Smooth muscle cell of the pulmonary artery (primary cell): ENCODE measurements around the gene SMARCD3. TPM values are rescaled to one million over a fixed set of nuclear protein-coding genes. Genes with fewer than 3 reads are reported as not detected.

Source experiments
- total RNA-seq: library from RNA; depleted of rRNA; stranded (reverse); fragments of >200 nt; gene quantifications from 2 replicates; pipeline ENCODE4 v1.2.3, GENCODE V29; 2014

The SMARCD3 gene
- 37.1 and 38.7 TPM in 2 replicates for total RNA-seq

GRCh38 chr7:151248346-151249033, at the start of gene SMARCD3:
Gene SMARCD3, minus strand, starts transcription at chr7:151248694. Its CDS starts 132 bp downstream, at chr7:151248562.

GRCh38 chr7:151232091-151232916, 16.2 kb downstream of the SMARCD3 start, which contains the start of gene CHPF2:
Gene CHPF2, plus strand, starts transcription at chr7:151232483. Its CDS starts 1,529 bp downstream, at chr7:151234012.

DNA sequence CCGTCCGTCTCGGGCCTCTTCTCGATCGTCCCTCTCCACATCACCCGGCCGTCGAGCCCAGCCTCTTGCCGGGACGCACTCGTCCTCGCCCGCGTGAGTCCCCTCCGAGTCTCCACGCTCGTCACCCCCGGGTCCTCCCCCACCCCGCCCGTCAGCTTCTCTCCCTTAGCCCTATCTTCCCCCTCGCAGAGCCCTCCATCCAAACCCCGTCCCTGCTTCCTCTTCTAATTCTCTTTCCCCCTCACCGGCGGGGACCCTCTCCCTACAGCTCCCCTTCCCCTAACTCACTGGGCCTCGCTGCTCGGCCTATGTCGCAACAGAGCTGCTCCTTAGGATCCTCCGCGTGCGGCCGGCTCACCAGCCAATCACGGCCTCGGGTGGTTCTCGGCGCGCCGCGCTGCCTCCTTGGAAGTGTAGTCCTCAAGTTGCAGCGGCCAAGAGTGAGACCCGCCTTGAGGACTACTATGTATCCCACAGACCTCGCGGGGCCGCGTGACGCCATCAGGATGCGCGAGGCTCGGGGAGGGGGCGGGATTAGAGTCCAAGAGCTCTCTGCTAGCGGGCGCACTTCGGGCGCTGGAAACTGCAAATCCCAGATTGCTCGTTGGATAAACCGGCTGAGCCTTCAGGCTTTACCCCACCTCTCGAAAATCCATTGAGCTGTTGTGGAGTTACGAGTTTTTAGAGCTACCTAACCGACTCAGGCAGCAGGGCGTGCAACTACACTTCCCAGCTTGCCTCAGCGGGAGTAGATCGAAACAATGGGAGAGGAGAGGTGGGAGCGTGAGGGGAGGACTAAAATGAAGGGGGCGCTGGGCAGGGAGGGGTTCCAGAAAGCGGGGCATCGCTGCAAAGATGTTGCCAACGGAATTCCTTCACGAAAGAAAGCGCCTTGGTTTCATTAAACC, 21.4 kb downstream of the SMARCD3 start, which contains the start of gene ABCF2:
TSS of gene ABCF2 (minus strand) at position 331 of the 908 bp plus-strand sequence. CDS start 747 bp downstream, outside the sequence.

DNA sequence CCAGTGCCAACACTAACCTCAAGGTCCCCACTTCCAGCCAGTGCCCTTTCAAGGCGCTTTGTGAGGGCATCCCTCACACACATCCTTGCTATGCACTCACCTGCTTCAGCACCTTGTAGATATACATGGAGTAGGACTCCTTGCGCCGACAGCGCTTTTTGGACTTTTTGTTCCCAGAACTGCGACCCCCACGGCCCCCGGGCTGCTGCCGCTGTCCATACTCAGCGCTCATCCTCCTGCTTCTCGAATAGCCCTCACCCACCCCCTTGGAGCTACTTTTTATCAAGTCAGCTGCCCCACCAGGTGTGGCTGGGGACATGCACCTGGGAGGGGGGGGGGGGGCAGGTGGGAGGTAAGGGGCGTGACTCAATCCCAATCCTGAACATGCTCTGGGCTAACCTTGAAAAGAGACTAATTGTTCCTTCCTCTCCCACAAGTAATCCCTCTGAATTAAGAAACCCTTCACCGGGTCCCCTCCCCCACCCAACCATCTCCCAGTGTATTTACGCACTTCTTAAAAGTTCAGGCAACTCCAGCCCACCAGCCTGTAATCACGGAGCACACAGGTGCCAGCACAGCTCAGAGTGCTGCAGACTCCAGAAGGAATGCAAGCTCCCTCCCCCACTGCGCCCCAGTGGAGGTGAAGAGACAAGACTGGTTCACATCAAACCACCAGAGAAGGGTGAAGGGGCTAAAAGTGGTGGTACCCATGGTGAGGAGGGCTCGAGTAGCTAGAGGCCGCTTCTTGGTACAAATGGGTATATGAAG, 38.2 kb downstream of the SMARCD3 start, which contains the start of gene H2BK1:
TSS of gene H2BK1 (minus strand) at position 402 of the 768 bp plus-strand sequence. CDS start at position 232, 170 bp downstream.

Other genes starting within 250 kb of the SMARCD3 start
- gene ATG9B, start 224.2 kb downstream of the SMARCD3 start, total RNA-seq = 0.98 and 1.2 TPM in 2 replicates
- gene ABCB8, start 220.2 kb downstream of the SMARCD3 start, total RNA-seq = 34.2 and 37.6 TPM in 2 replicates
- gene ASIC3, start 200.2 kb downstream of the SMARCD3 start, total RNA-seq = 0.26 TPM in 2 replicates
- 17.9 and 18.8 TPM in 2 replicates for gene CDK5, start 190.8 kb downstream of the SMARCD3 start, total RNA-seq
- 88.2 and 137 TPM in 2 replicates for gene SLC4A2, start 189.1 kb downstream of the SMARCD3 start, total RNA-seq
- 75.0 and 92.8 TPM in 2 replicates for gene FASTK, start 167.9 kb downstream of the SMARCD3 start, total RNA-seq
- 25.5 and 26.2 TPM in 2 replicates for gene TMUB1, start 165.2 kb downstream of the SMARCD3 start, total RNA-seq
- 31.9 and 61.6 TPM in 2 replicates for gene AGAP3, start 162.2 kb downstream of the SMARCD3 start, total RNA-seq
- gene GBX1, start 81.0 kb downstream of the SMARCD3 start, total RNA-seq = not detected in 2 replicates
- gene ASB10, start 61.4 kb downstream of the SMARCD3 start, total RNA-seq = not detected in 2 replicates
- gene H2BK1, start 38.2 kb downstream of the SMARCD3 start, total RNA-seq = not detected in 2 replicates
- gene ABCF2, start 21.5 kb downstream of the SMARCD3 start, total RNA-seq = 40.4 and 54.2 TPM in 2 replicates
- 123 and 204 TPM in 2 replicates for gene CHPF2, start 16.2 kb downstream of the SMARCD3 start, total RNA-seq
- gene NUB1, start 93.1 kb upstream of the SMARCD3 start, total RNA-seq = 41.8 and 44.4 TPM in 2 replicates
- gene WDR86, start 161.3 kb upstream of the SMARCD3 start, total RNA-seq = 0.26 TPM in 2 replicates
- 0.13 TPM in 1 of 2 replicates, not detected in the other for gene CRYGN, start 191.4 kb upstream of the SMARCD3 start, total RNA-seq